Fibroblast of the aortic adventitia (primary cell): ENCODE data around the gene DISP1. TPM values are rescaled to one million over a fixed set of nuclear protein-coding genes. Genes with fewer than 3 reads are reported as not detected.

Source experiments
- DNase-seq: peaks from one replicate; pipeline ENCODE4 v3.0.0-alpha.2; 2010; ENCODE audit warnings: low read depth
- H3K4me3 ChIP-seq: 2 replicates; pipeline ENCODE4 v1.5.1; 2011; ENCODE audit warnings: low read depth, mild to moderate bottlenecking, control low read depth, low read length, moderate library complexity
- CTCF ChIP-seq: IDR thresholded peaks from 2 replicates; pipeline ENCODE4 v1.5.1; 2011; ENCODE audit warnings: mild to moderate bottlenecking, low read length, control low read depth, inconsistent platforms; ENCODE audit not compliant: insufficient read depth
- total RNA-seq: library from RNA; depleted of rRNA; stranded (reverse); fragments of >200 nt; gene quantifications from 2 replicates; pipeline ENCODE4 v1.2.3, GENCODE V29; 2012; ENCODE audit warnings: low replicate concordance

DISP1 gene
- total RNA-seq, 1 donor, result 8.4 TPM

DNA sequence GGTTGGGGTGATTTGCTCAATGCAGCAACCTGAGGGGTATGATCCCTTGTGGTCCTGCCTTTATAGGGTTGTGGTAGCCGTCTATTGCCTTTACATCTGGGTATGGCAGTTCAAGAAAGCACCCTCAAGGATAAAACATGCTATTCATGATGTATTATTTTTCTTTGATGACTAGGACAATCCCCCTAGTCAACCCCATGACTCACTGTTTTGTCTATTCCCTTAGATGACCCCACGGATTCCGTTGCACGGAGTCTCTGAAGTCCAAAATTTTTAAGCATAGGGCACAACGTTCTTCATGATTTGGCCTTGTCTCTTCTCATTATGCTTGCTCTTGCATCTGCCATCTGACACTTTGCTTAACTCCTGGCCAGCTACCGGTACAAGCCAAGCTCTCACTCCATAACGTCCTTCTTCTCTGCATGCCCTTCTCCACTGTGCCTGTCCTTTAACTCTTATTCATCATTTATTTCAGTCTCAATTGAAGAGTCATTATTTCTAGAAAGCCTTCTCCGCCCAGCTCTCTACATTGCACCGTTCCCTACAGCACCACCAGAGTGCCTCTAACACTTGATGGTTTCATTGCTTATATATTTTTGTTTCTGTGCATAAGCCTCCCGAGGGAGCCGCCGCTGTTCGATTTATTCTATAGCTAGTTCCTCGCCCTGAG is 838 bp upstream of the DISP1 start:
- H3K4me3 ChIP-seq, result peak overlapping the region; percentile 94
- peak; percentile 23 for DNase-seq
- no peak for TF ChIP-seq CTCF

DNA sequence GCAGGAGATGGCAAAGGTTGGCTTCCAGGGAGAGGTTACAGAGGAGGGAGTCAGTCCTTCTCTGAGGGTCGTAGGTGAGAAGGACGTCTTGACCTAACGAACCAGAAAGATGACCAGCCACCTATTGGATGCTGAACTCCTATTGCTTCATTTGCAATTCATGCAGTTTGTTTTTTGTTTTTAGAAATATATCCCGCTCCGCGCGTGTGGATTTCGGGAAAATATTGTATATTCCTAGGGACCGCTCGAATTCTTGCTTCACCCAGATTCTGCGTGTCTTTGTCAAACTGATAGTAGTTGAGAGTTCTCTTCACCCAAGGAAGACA is 564 bp downstream of the DISP1 start:
- no peak for TF ChIP-seq CTCF
- peak overlapping the region; percentile 94 for H3K4me3 ChIP-seq
- DNase-seq, result no peak

GRCh38 chr1:222817529-222817928 is 2.7 kb downstream of the DISP1 start:
- no peak overlapping the region for H3K4me3 ChIP-seq
- peak; percentile 90 for DNase-seq
- no peak for TF ChIP-seq CTCF

DNA sequence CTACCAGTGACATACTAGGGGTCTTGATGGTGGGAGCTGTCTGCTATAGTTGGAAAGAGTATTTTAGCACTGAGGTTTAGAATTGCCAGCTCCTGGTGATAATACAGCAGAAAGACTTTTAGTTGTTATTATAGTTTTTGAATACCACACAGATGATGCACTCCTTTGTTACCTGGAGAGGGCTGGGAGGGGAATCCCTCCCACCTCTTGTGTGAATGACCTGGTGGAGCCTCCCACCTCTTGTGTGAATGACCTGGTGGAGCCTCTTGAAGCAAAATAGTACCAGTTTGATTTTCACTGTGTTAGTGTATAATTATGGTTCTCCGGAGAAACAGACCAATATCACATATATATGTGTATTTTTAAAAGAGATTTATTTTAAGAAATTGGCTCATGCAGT is 3.3 kb downstream of the DISP1 start:
- no peak for DNase-seq
- TF ChIP-seq CTCF, result no peak
- no peak overlapping the region for H3K4me3 ChIP-seq

DNA sequence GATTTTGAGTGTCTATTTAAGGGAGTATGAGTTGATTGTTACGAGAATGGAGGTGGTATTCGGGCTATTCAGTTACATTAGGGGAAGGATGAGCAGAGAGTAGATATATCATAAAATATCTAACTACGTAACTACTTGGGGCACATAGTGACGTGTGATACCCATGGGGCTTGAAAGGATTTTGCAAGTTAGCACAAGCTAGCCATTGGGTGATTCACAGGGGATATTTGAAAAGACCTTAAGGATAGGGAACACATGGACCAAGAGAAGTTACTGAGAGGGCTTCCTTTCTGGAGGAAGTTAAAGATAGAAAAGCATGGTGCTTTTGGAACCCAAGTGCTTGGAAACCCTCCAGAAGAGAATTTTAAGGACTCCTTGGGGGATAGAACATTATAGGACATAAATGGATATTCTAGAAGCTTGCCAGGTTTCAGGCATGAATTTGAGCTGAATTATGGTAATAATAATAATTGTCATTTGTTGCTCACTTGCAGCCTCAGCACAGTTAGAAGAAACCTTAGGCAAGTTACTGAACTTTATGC is 5.4 kb downstream of the DISP1 start:
- no peak overlapping the region for H3K4me3 ChIP-seq
- no peak for TF ChIP-seq CTCF
- DNase-seq, result no peak

DNA sequence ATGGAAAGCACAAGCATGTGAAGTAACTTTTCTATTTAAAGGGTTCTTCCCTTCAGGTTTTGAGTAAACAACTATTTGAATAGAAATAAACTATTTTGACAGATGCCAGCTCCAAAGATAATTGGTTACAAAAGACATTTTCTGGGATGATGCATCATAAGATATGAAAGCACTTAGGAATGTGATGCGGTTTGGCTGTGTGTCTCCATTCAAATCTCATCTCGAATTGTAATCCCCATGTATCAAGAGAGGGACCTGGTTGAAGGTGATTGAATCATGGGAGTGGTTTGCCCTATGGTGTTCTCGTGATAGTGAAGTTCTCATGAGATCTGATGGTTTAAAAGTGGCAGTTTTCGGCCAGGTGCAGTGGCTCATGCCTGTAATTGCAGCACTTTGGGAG is 6.4 kb downstream of the DISP1 start:
- no peak overlapping the region for H3K4me3 ChIP-seq
- TF ChIP-seq CTCF, result no peak
- DNase-seq, result peak; percentile 24

DNA sequence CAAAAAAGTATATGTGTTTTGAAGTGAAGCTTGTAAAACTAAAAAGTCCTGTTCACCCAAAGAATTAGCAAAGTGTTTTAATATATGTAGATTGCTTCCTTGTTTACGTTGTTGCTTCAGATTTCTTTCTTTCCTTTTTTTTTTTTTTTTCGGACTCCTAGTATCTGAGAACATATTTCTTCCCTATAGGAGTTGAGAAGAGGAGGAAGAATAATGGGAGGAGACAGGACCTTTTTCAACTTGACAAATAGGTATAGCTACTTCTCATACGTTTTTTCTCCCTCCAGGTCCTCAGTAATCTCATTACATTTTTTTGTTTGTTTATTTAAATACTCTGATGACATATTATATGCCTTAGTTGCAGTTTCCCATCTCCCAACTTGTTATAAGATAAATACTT is 8.9 kb downstream of the DISP1 start:
- no peak overlapping the region for H3K4me3 ChIP-seq
- no peak for DNase-seq
- TF ChIP-seq CTCF, result no peak
